ENCODE data around the gene DCDC2B. TPM values are rescaled to one million over a fixed set of nuclear protein-coding genes. Genes with fewer than 3 reads are reported as not detected.

Gene DCDC2B
- total and polyA plus RNA-seq, 10 of the 15 experiments (the other 5 are each of a cell fraction or from before 2014, with no cell fraction given), result 0.12 to 0.21 (median 0.15) TPM; not detected in 7

DNA sequence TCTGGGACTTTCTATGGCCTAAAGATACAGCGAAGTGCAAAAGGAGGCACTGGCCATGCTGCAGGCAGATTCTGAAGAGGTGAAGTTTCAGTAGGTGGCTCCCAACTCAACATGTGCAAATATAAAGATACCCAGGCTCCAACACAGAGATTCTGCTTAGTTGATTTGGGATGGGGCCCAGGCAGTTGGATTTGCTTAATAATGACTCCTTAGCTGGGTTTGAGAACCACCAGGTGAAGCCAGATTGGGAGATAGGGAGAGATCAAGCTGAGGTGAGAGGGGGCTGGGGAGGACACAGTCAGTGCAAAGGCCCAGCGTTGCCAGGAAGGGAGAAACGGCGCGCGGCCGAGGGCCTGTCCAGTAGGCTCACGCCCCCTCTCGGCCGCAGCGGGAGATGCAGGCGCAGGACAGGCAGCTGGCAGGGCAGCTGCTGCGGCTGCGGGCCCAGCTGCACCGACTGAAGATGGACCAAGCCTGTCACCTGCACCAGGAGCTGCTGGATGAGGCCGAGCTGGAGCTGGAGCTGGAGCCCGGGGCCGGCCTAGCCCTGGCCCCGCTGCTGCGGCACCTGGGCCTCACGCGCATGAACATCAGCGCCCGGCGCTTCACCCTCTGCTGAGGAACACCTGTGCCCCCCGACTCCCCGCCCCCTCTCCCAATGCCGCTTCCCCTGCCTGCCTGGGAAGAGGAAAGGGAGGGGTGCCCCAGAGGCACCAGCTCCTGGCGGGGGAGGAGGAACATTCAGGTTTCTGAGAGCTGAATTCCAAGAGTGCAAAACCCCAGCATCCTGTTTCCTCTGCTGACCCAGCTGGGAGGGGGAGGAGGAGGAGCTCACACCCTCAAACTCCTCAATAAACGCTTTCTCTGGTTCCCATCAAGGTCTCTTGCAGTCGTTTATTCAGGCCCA lies 39.3 kb downstream of the DCDC2B start (continued):
- peak; percentile 34; the same call in 1 of the 2 replicates for TF ChIP-seq BACH1 (IDR thresholded peaks at IDR 0.05; ENCODE audit: borderline replicate concordance)
- TF ChIP-seq POLR2AphosphoS2 (IDR thresholded peaks at IDR 0.05; ENCODE audit: low read depth, low read length), result no peak
- TF ChIP-seq POLR2A (IDR thresholded peaks at IDR 0.05; ENCODE audit: low read depth, low read length), result peak; percentile 31; the same call in 1 of the 2 replicates
- no peak for TF ChIP-seq FOXK2 (IDR thresholded peaks at IDR 0.05)
- TF ChIP-seq RUNX3 (IDR thresholded peaks at IDR 0.05; ENCODE audit: low read length), result no peak
- TF ChIP-seq HDGF (IDR thresholded peaks at IDR 0.05), result peak; percentile 67; the same call in 1 of the 2 replicates
- peak; percentile 100 for TF ChIP-seq TCF3 (IDR thresholded peaks at IDR 0.05; ENCODE audit: borderline replicate concordance, insufficient read depth, low read depth, low read length)
- no peak for TF ChIP-seq SIN3A (IDR thresholded peaks at IDR 0.05; ENCODE audit: low read depth, low read length)
- TF ChIP-seq SP1 (IDR thresholded peaks at IDR 0.05; ENCODE audit: low read depth, low read length), result peak; percentile 35
- no peak for TF ChIP-seq NKRF (conservative IDR thresholded peaks at IDR 0.05)
- TF ChIP-seq SRF (IDR thresholded peaks at IDR 0.05; ENCODE audit: low read depth in 2 of 2, low read length in 2 of 2), result no peak
- TF ChIP-seq, protein P1, sequence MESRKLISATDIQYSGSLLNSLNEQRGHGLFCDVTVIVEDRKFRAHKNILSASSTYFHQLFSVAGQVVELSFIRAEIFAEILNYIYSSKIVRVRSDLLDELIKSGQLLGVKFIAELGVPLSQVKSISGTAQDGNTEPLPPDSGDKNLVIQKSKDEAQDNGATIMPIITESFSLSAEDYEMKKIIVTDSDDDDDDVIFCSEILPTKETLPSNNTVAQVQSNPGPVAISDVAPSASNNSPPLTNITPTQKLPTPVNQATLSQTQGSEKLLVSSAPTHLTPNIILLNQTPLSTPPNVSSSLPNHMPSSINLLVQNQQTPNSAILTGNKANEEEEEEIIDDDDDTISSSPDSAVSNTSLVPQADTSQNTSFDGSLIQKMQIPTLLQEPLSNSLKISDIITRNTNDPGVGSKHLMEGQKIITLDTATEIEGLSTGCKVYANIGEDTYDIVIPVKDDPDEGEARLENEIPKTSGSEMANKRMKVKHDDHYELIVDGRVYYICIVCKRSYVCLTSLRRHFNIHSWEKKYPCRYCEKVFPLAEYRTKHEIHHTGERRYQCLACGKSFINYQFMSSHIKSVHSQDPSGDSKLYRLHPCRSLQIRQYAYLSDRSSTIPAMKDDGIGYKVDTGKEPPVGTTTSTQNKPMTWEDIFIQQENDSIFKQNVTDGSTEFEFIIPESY (IDR thresholded peaks at IDR 0.05), result no peak
- 0 out of 2 replicates have a peak, but pooled peaks have one; percentile 6 for TF ChIP-seq MEF2A (IDR thresholded peaks at IDR 0.05; ENCODE audit: insufficient read depth, low read depth, low read length)
- TF ChIP-seq IKZF1 (conservative IDR thresholded peaks at IDR 0.05), result peak; percentile 62
- peak; percentile 19 for TF ChIP-seq KLF5 (IDR thresholded peaks at IDR 0.05; ENCODE audit: partially characterized antibody)
- TF ChIP-seq MYB (IDR thresholded peaks at IDR 0.05; ENCODE audit: borderline replicate concordance, low read depth, low read length), result no peak
- TF ChIP-seq GATAD2B (conservative IDR thresholded peaks at IDR 0.05; ENCODE audit: low read depth), result 0 out of 2 replicates have a peak, but pooled peaks have one; percentile 50
- TF ChIP-seq CHD2 (IDR thresholded peaks at IDR 0.05; ENCODE audit: borderline replicate concordance, low read depth, low read length), result 0 out of 2 replicates have a peak, but pooled peaks have one; percentile 36
- no peak for TF ChIP-seq ELK1 (IDR thresholded peaks at IDR 0.05; ENCODE audit: low read depth, low read length)
- TF ChIP-seq DPF2 (IDR thresholded peaks at IDR 0.05), result peak; percentile 48; the same call in 1 of the 2 replicates
- TF ChIP-seq ZBED1 (IDR thresholded peaks at IDR 0.05; ENCODE audit: borderline replicate concordance), result no peak

Measured in GM12878 (cell line).